Glutamatergic neuron (in vitro differentiated cells): ENCODE measurements around the gene LMF2. TPM values are rescaled to one million over a fixed set of nuclear protein-coding genes. Genes with fewer than 3 reads are reported as not detected.
A peak's percentile ranks its signal among the peaks of the same experiment; 100 is the strongest.

ENCODE experiments used
- DNase-seq: peaks from one replicate; pipeline ENCODE4 v3.0.0; 2022
- H3K27ac Mint-ChIP-seq: one replicate; pipeline ENCODE4 v1.8.0; 2020; ENCODE audit warnings: mild to moderate bottlenecking, mixed read lengths, inconsistent platforms; ENCODE audit not compliant: unreplicated experiment
- H3K27me3 Mint-ChIP-seq: one replicate; pipeline ENCODE4 v1.8.0; 2020; ENCODE audit warnings: mild to moderate bottlenecking, moderate library complexity, mixed read lengths, inconsistent platforms; ENCODE audit not compliant: unreplicated experiment
- H3K36me3 Mint-ChIP-seq: one replicate; pipeline ENCODE4 v1.8.0; 2020; ENCODE audit warnings: mild to moderate bottlenecking, mixed read lengths, inconsistent platforms; ENCODE audit not compliant: unreplicated experiment
- H3K4me1 Mint-ChIP-seq: one replicate; pipeline ENCODE4 v1.8.0; 2020; ENCODE audit warnings: mild to moderate bottlenecking, low read depth, mixed read lengths, inconsistent platforms; ENCODE audit not compliant: unreplicated experiment
- H3K4me3 Mint-ChIP-seq: one replicate; pipeline ENCODE4 v1.8.0; 2020; ENCODE audit warnings: mild to moderate bottlenecking, mixed read lengths, inconsistent platforms; ENCODE audit not compliant: unreplicated experiment
- H3K9me3 Mint-ChIP-seq: one replicate; pipeline ENCODE4 v1.8.0; 2020; ENCODE audit warnings: mild to moderate bottlenecking, moderate library complexity, mixed read lengths, inconsistent platforms; ENCODE audit not compliant: unreplicated experiment
- CTCF ChIP-seq: fragments of 200-600 bp; sonication (generic); IDR thresholded peaks from one replicate; pipeline ENCODE4 v1.5.0; 2021; ENCODE audit not compliant: partially characterized antibody, unreplicated experiment
- total RNA-seq: library from RNA; stranded (reverse); fragmentation: NEBNext Ultra II Directional; extraction: Animal tissue kit (Norgen Biotek cat#: 25700); gene quantifications from one replicate; pipeline ENCODE4 v1.2.1, GENCODE V29; 2021; ENCODE audit not compliant: unreplicated experiment

Gene LMF2
- total RNA-seq, 1 donor from 2014 or later, result 62.2 TPM

DNA sequence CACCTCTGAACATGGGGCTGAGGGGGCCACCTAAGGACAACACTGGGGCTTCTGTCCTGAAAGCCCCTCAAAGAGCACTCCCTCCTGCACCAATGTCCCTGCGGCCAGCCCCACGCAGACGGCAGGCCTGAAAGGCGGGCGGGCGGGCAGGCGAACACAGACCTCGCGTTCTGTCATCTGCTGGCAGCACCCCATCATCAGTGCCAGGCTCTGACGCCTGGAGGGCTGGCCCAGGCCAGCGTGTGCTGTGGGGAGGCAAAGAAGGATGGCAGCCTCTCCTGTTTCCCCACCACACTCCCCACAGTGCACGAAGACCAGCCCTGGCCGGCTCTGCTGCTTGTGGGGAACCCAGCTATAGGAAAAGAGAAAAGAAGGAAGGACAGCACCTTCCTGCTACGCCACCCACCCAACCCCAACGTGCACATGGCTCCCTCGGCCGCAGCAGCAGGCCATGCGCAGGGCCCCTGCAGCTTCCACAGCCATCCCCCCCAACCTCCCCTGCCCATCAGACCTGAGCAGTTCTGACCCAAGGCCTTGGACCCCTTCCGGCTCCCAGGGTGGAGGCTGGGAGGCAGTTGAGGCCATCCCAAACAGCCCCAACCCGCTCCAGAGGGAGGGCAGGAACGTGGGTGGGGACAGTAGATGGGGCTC lies 36.2 kb downstream of the LMF2 start:
- Mint-ChIP-seq H3K27me3 (peaks cover 15% of the 10 kb centered on the region), H3K27ac (peak overlapping the region; percentile 22), H3K36me3 (no peaks in the 10 kb centered on the region), H3K4me1 (peaks cover 26% of the 10 kb centered on the region), H3K9me3 (peaks cover 13% of the 10 kb centered on the region), H3K4me3 (no peak overlapping the region)
- DNase-seq, result no peak
- TF ChIP-seq CTCF, result no peak

GRCh38 chr22:50470491-50470890 lies 37.0 kb downstream of the LMF2 start:
- H3K4me1 Mint-ChIP-seq, result peaks cover 25% of the 10 kb centered on the region
- peaks cover 9% of the 10 kb centered on the region for H3K9me3 Mint-ChIP-seq
- H3K27ac Mint-ChIP-seq, result peak overlapping the region; percentile 66
- peak overlapping the region; percentile 38 for H3K4me3 Mint-ChIP-seq
- peaks cover 14% of the 10 kb centered on the region for H3K27me3 Mint-ChIP-seq
- H3K36me3 Mint-ChIP-seq, result no peaks in the 10 kb centered on the region
- TF ChIP-seq CTCF, result no peak
- DNase-seq, result no peak

- H3K36me3 Mint-ChIP-seq, result no peaks in the 10 kb centered on the region
- H3K27ac Mint-ChIP-seq, result no peak overlapping the region
Measured at GRCh38 chr22:50469377-50470305, 37.9 kb downstream of the LMF2 start.

GRCh38 chr22:50468626-50469025 lies 38.9 kb downstream of the LMF2 start:
- no peak for DNase-seq
- peaks cover 5% of the 10 kb centered on the region for H3K9me3 Mint-ChIP-seq
- peaks cover 12% of the 10 kb centered on the region for H3K27me3 Mint-ChIP-seq
- no peak for TF ChIP-seq CTCF
- H3K27ac Mint-ChIP-seq, result peak overlapping the region; percentile 34
- peak overlapping the region; percentile 58 for H3K4me3 Mint-ChIP-seq
- H3K36me3 Mint-ChIP-seq, result no peaks in the 10 kb centered on the region
- H3K4me1 Mint-ChIP-seq, result peaks cover 17% of the 10 kb centered on the region

More at GRCh38 chr22:50469377-50470305, 37.9 kb downstream of the LMF2 start:
- H3K4me1 Mint-ChIP-seq, result peaks cover 22% of the 10 kb centered on the region
- TF ChIP-seq CTCF, result no peak
- peaks cover 9% of the 10 kb centered on the region for H3K9me3 Mint-ChIP-seq
- DNase-seq, result peak; percentile 63
- H3K4me3 Mint-ChIP-seq, result no peak overlapping the region
- peaks cover 13% of the 10 kb centered on the region for H3K27me3 Mint-ChIP-seq
